Sigmoid colon (tissue), 4 donors: ENCODE data around the gene URB1.
"Not testable (repeated sequence)": the region's sequence is repeated elsewhere in the genome, so short reads cannot be mapped to it uniquely, and the experiment has no call there.

ENCODE experiments used
- EP300 ChIP-seq, 4 donors: sonication (generic); formaldehyde crosslinking; IDR thresholded peaks; one replicate each; pipeline ENCODE4 v1.6.1; 2017; ENCODE audit warnings: antibody characterized with exemption in 4 of 4
- TF ChIP-seq, protein P1 (sequence below), 4 experiments: fragments of 450-650 bp in 3 of 4; fragments of 200-600 bp in 1 of 4; IDR thresholded peaks; one replicate each; pipeline ENCODE4 v1.5.1; 2016 to 2019; ENCODE audit warnings: antibody characterized with exemption in 4 of 4, mild to moderate bottlenecking in 3 of 4, moderate library complexity in 2 of 4

DNA sequence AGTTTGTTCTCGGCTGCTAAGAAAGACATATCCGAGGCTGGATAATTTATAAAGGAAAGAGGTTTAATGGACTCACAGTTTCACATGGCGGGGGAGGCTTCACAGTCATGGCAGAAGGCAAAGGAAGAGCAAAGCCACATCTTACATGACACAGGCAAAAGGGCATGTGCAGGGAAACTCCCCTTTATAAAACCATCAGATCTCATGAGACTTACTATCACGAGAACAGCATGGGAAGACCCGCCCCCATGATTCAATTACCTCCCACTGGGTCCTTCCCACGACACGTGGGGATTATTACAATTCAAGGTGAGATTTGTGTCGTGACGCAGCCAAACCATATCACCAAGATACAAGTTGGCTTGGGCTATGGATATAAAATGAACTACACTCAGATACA lies 81.8 kb downstream of the URB1 start:
- not testable (repeated sequence) for TF ChIP-seq EP300 (IDR thresholded peaks at IDR 0.05)
- TF ChIP-seq, protein P1, sequence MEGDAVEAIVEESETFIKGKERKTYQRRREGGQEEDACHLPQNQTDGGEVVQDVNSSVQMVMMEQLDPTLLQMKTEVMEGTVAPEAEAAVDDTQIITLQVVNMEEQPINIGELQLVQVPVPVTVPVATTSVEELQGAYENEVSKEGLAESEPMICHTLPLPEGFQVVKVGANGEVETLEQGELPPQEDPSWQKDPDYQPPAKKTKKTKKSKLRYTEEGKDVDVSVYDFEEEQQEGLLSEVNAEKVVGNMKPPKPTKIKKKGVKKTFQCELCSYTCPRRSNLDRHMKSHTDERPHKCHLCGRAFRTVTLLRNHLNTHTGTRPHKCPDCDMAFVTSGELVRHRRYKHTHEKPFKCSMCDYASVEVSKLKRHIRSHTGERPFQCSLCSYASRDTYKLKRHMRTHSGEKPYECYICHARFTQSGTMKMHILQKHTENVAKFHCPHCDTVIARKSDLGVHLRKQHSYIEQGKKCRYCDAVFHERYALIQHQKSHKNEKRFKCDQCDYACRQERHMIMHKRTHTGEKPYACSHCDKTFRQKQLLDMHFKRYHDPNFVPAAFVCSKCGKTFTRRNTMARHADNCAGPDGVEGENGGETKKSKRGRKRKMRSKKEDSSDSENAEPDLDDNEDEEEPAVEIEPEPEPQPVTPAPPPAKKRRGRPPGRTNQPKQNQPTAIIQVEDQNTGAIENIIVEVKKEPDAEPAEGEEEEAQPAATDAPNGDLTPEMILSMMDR (IDR thresholded peaks at IDR 0.05) = not testable (repeated sequence)
